Fibroblast of villous mesenchyme (primary cell): ENCODE measurements around the gene PTPRN2. TPM values are rescaled to one million over a fixed set of nuclear protein-coding genes. Genes with fewer than 3 reads are reported as not detected.

Experiments
- DNase-seq: peaks from one replicate; pipeline ENCODE4 v3.0.0-alpha.2; 2010; ENCODE audit warnings: low read depth
- H3K4me3 ChIP-seq: 2 replicates; pipeline ENCODE4 v1.5.1; 2011; ENCODE audit warnings: low read depth, mild to moderate bottlenecking, low read length
- CTCF ChIP-seq: IDR thresholded peaks from 2 replicates; pipeline ENCODE4 v1.5.1; 2012; ENCODE audit warnings: low read depth, mild to moderate bottlenecking, low read length; ENCODE audit not compliant: insufficient read depth
- total RNA-seq: library from RNA; depleted of rRNA; stranded (reverse); fragments of >200 nt; gene quantifications from 2 replicates; pipeline ENCODE4 v1.2.3, GENCODE V29; 2012

PTPRN2 gene
- total RNA-seq, 1 donor = not detected

GRCh38 chr7:157540606-157541294, 1046.9 kb downstream of the PTPRN2 start:
- no peak for DNase-seq
- TF ChIP-seq CTCF = no peak
- no peak overlapping the region for H3K4me3 ChIP-seq

GRCh38 chr7:157540020-157540419, 1047.6 kb downstream of the PTPRN2 start:
- H3K4me3 ChIP-seq = no peak overlapping the region
- TF ChIP-seq CTCF = no peak
- no peak for DNase-seq

- no peak for TF ChIP-seq CTCF
- no peak for DNase-seq
Measured at GRCh38 chr7:157539521-157539920, 1048.1 kb downstream of the PTPRN2 start.

GRCh38 chr7:157538735-157539134, 1048.9 kb downstream of the PTPRN2 start:
- TF ChIP-seq CTCF = no peak
- no peak for DNase-seq
- H3K4me3 ChIP-seq = no peak overlapping the region

More at GRCh38 chr7:157539521-157539920, 1048.1 kb downstream of the PTPRN2 start:
- no peak overlapping the region for H3K4me3 ChIP-seq

GRCh38 chr7:157538321-157538720, 1049.3 kb downstream of the PTPRN2 start:
- H3K4me3 ChIP-seq = no peak overlapping the region
- no peak for DNase-seq
- no peak for TF ChIP-seq CTCF

GRCh38 chr7:157537056-157537455, 1050.6 kb downstream of the PTPRN2 start:
- TF ChIP-seq CTCF = no peak
- no peak overlapping the region for H3K4me3 ChIP-seq
- DNase-seq = no peak

- TF ChIP-seq CTCF = no peak
- DNase-seq = no peak
- no peak overlapping the region for H3K4me3 ChIP-seq
Measured at GRCh38 chr7:157532068-157532467, 1055.6 kb downstream of the PTPRN2 start.
